ENCODE results near the gene PPP1R3C.

Gene PPP1R3C

DNA sequence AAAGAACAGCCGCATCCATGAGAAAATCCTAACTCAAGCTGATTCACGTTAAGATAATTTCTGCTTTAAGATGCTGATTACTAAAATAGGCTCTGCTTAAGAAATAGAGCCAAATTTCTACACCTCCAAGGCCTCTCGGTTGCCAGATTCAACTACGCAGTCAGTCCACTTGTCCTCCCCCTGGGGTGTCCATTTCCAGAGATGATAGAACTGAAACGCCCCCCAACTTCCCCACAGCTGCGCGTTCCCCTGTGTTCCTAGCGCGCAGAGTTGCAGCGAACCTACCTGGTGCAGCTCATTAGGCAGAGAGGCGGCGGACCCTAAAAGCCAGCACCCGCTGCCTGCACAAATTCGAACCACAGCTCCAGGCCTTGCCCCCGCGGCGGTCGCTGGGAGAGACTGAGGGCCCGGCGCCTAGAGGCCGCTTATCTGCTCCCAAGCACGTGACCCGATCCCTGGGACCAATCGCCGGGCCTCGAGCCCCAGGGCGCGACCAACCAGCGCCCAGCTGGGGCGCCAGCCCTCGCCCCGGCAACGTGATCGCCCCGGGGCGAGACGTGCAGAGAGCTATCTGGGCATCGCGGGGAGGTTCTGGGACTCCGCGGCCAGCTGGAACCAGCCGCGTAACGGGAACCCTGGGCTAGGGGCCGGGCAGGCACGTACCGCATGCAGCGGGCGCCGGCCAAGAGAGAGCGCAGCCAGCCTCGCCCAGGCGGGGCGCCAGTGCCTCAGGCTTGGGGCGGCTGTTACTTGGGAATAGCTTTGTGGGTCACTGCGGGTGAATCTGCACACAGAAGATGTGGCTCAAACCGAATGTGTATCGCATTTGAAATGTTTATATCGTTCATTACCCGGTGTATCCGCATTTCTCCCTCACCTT is at the start of gene PPP1R3C:
PPP1R3C (minus strand) TSS at position 401 of the 880 bp plus-strand sequence; CDS start at position 299, 102 bp downstream.
- DNase-seq: peak; percentile 63 to 76

DNA sequence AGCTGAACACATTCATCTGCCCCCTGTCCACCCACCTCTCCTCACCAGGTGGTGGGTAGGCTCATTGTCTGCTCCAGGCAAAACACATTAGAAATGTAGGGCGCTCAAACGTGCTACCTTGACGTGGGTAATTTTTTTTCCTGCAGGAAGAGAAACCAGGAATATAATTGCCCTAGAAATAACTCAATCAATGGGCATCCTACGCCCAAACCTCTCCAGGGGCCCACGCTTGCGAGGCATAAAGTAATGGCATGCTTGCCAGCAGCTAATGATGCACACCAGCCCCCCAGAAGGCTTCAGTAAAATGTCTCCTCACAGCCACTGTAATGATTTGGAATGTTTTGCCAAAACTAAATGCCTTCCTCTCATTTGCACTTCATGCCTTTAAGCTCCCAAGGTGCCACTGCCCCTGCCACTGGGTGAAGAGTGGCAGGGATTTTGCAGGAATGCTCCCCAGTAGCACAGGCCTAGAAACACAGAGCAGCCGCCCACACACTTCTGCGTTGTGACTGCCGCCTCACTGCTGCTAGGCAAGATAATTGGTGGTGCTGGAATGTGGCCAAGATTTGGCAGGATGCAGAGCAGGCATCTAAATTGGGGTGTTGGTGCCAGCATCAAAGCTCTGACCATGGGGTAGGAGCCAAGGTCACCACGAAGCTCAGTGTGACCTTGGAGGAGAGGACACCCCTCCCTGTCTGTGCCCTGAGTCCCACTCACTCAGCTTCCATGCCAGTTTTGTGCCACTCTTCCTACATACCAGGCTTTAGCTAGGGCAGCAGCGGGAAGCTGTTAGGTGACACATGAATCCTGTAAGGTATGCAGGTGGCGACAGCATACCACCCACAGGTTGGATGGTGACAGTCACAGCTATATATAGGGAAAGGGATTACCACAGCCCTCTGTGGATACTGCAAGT is 48.7 kb upstream of the PPP1R3C start:
- no peak for DNase-seq

DNA sequence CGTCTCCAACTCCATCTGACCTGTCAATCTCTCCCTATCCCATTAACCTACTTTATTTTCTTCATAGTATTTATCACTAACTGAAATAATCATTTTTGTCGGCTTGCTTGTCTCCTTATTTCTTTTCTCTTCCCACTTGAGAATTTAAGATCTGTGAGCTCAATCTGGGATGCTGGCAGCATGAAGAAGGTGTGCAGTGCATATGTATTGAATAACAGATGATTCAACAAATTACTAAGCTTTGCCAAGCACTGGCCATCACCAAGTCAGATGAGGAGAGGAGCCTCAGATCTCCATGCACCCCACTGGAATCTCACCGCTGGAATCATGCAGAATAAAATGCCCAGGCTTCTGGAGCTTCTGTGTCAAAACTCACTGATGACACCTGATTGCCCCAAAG is 47.6 kb upstream of the PPP1R3C start:
- DNase-seq: no peak

DNA sequence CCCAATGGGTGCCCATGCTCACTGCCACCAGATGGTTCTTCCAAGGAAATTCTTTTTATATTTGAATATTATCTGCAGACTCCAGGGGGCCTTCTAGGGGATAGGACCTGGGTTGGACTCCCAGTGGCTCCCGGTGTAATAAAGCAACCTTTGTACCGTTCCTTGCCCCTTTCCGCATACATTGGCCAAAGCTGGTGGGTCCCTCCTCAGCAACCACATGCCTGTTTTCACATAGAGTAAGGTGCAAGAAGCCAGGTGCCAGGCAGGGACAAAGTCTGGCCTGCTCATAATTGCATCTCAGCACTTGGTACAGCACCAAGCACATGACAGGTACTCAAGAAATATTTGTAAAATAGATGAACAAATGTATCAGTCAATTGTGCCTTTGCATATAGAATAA is 46.4 kb upstream of the PPP1R3C start:
- no peak for DNase-seq

DNA sequence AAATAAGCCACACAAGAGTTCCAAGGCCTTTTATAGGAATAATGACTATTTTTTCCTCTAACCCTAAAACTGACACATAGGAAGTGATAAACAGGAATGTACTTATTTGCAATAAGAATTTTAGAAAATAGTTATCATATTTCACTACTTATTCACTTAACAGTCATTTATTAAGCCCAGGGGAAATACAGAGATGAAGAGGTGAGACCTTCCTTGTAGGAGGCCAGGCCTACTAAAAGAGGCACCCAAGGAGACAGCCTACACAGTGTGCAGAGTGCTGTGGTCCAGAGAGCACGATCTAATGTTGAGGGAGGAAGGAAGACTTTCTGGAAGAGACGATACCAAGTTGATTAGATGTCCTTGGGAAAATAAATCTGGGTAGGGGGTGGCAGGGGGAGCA is 45.0 kb upstream of the PPP1R3C start:
- no peak for DNase-seq

DNA sequence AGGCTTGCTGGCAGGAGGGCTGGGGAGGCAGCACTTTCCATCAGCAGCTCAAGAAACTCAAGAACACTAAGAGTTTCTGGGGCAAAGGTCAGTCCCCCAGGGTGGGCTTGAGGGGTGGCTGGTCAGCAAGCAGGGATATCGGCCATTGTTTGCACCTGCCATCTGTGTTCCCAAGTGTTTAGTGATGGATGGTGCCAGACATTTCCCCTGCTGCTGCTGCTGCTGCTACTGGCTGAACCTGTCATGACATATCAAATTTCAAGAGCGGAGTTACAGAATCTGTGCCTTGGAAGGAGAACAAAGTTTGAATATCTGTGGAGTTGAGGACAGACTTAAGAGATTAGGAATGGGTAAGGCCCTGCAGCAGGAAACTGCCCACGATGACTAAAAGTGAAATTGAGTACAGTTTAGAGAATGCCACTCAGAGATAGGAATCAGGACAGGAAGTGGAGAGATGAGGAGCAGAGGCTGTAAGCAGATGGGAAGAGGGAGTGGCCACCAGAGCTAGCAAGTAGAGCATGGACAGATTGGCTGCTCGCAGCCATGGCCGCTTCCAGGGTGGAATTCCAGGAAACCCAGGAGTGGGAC is 39.2 kb upstream of the PPP1R3C start:
- DNase-seq: peak in 1 of 2 experiments; percentile 35

DNA sequence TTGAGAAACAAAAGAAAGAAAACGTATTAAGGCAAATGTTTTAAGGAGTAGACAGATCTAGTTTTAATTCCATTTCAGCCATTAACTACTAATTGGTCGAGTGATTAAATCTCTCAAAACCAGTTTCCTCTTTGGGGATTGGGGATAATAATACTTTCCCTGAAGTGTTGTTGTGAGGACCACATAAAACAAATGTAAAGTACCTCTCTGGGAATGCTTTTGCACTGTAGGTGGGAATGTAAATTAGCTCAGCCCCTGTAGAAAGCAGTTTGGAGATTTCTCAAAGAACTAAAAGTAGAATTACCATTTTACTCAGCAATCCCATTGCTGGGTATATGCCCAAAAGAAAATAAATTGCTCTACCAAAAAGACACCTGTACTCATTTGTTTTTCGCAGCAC is 36.0 kb upstream of the PPP1R3C start:
- DNase-seq: no peak

DNA sequence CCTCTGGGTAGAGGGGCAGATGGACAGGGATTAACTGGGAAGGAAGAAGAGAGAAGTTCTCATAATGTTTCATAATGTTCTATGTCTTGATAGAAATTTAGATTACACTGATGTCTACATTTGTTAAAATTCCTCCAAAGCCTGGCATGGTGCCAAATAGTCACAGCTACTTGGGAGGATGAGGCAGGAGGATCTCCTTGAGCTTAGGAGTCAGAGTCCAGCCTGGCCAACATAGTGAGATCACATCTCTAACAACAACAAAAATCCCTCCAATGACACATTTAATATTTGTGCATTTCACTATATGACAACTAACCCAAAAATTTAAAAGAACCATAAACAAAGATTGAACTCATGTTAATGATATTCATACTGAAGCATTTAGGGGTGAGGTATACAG is 33.0 kb upstream of the PPP1R3C start:
- DNase-seq: no peak

DNA sequence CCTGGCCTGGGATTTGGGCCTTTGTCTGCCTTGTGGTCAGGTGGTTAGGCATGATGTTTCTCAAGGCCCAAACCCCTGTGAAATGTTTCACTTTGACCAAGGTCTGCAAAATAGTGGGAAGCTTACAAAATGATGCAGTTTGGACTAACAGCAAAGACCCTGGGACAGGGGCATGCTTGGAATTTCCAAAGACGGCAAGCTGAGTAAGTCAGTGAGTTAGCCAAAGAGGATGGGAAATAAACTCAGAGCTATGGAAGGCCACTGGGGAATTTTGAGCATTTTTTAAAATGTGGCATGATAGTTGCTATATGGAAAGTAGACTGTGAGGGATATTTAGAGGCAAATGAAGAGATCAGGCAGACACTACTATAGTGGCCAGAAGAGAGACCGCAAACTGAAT is 31.6 kb upstream of the PPP1R3C start:
- DNase-seq: no peak

DNA sequence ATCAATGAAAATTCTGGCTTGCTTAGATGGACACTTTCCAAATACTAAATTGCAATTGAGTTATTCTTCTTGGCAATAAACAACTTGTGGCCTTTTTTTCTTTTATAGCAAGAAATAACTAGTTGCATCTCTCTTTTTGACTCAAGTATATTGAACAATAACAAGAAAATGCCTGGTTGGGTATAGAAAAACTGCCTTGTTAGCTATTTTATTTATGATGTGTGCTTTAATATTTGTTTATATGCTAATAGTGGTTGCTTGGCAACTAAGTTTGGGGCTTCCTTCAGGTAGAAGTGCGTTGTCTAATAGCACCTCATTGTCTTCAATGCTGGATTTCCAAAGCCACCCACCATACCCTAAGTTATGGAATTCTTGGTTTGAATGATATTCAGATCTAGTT is 30.1 kb upstream of the PPP1R3C start:
- no peak for DNase-seq

DNA sequence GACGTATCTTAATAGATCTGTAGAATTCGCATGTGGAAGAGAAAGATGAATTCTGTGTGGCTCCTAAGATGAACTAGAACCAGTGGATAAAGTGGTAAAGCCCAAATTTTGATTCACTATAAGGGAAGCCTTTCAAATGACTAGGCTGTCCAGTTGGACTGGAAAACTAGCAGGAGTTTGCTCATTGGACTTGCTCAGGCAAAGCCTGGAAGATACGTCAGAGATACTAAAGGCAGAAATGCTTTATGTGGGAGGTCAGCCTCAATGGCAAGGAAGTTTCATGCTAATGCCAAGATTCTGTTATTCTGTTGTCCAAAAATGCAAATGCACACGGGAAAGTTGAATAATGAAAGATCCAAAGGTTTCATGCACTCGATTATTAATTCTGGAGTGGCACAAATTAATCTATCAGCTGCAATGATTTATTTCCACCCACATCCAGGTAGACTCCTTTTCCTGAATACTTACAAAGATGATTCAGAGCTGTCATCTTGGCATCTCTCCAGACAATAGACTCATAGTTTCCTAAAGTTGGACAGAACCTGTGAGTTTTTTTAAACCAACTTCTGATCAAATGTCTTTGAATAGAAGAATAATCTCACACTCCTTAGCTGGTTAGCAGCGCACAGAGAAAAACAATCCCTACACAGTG is 20.5 kb upstream of the PPP1R3C start:
- DNase-seq: peak in 1 of 2 experiments; percentile 1

DNA sequence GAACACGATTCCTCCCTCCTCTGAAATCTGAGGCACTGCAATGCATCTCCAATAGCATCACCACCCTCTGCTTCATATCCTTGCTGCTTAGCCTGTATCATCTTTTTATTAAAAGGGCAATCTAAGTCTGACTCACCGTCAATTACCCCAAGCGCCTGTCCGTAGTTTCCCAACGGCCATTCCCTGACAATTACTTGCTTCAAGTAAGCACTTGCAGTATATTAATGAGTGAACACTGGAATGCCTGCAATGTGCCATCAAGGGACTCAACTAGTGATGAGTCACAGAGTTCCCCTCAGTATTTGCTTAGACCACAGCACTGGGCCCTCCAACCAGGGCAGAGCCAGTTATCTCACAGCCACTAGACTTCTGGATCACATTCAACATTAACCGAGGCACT is 19.5 kb upstream of the PPP1R3C start:
- peak in 1 of 2 experiments; percentile 54 for DNase-seq

DNA sequence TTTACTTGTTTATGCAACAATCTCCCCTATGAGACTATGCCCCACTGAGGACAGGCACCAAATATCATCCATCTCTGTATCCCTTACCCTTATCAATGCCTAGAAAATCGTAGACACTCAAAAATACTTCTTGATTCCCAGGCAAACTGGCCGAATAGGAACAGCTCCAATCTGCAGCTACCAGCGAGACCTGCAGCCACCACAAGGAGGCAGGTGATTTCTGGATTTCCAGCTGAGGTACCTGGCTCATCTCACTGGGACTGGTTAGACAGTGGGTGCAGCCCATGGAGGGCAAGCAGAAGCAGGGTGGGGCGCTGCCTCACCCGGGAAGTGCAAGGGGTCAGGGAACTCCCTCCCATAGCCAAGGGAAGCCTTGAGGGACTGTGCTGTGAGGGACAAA is 10.8 kb upstream of the PPP1R3C start:
- no peak for DNase-seq

DNA sequence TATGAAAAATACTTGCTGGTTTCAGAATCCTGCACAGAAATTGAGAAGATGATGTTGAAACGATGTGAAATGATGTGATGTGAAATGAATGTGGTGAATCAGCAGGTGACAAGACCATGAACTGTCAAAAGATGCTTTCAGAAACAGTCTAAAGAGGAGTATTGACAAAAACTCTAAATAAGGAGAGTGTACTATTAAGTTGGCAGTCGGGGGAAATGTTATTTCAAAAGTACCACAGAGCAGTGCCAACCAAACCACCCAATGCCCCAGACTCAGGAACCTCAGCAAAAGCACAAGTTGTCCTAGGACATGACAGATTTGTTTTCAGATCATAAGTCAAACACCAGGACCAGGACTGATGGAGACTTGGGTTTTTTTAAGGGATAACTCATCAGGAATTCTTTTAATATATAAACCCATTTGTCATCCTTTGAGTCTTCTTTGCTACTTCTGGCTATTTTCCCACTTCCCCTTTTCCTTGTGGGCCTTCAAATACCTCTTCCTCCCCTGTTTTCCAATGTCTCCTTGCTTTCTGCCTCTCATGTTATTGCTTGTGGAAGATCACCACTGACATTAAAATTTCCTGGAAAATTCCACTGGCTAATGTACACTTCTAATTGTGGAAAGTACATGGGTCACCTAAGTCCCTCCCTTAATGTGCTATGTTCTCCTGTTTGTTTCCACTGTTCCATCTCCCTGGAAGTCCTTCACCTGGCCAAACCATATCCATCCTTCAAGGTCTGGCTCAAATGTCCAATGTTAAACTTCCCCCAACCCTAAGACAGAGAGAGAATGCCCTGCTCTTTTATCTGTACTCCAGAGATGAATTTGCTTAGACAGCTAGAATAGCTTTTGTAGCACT is 10.2 kb upstream of the PPP1R3C start:
- no peak for DNase-seq

DNA sequence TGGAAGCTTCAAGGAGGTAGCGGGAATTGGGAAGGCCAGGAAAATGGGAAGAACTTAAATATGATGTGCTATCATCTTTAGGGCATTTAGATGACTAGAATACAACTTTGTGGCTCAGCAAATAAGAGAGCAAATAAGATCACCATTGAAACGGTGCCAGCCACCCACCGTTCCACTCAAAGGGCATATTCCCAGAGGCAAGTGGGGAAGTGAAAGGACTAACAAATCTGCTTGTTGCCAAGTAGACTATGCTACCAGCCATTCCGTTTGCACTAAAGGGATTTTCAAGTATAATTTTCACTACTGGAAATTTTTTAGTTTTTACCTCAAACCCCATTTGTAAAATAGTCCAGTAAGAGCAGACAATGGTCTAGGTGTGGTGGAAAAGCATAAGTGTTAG is 4.0 kb upstream of the PPP1R3C start:
- DNase-seq: no peak

DNA sequence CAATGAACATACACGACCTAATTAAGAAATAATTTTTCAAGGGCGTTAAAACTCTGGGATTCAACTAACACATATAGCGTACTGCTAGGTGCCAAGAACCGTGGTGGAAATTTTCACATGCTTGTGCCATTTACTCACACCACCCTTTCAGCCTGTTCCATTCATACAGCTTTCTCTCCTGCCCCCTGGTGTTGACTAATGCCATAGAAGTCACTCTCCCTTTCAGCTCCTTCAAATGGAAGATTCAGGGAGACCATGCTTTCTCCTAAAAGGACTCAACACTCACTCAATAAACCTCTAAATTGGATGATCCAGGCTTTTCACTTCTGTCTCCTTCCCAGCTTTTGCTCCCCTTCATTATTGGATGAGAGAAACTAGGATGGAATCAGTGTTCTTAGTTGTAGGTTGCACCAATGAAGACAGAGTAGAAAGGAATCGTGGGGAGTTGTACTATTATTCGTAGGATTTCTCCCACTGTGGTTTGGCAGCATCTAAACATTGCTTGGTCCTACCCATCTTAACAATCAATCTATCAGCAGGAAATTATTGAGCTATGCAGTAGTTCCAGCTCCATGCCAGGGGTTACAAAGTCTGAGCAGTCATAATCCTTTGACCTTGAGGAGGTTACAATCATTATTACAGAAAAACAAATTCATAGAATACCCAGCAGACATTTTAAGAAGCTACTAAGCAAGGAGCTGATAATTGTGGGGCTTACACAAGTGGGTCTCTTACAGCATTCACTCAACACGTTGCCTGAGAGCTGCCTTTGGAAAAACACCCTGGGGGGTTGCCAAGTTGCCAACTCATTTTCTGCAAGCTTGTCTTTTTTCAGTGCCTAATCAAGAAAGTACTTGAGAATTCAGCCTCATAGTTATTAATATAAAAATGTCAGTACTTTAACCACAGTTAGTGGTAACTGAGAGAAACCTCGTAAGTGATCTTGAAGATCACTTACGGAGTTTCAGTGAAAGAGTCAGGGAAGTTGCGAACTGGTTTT is 2.8 kb upstream of the PPP1R3C start:
- DNase-seq: peak in 1 of 2 experiments; percentile 59

DNA sequence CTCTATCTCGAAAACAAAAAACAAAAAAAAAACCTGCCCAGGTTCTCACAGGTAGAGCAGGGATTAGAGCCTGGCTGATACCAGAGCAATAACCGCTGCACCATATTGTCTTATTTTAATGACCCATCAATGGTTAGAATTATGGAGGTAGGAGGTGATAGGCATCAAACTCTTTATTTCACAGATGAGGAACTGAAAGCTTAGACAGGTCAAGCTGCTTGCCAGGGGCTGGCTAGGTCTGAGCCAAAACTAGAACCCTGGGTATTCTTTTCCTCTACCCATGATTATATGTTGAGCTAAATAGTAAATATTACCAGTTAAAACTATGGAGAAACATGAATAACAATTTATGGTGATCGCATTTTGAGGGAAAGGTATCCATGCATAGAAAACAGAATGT is 2.0 kb upstream of the PPP1R3C start:
- no peak for DNase-seq

DNA sequence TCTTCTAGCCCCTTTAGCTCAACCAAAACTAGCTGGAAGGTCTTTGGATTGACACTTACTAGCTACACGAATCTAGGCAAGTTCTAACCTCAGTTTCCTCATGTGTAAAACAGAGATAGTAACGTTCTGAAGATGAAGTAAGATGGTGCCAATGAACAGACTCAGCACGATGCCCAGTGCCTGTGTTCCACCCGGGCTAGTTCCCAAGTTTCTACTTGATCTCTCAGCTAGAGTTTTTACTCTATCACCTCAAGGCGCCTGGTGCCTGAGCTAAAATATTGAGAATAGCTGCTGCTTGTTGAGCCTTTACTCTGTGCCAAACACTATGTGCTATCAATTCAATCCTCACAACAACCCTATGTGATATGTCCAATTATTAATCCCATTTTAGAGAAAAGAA is 1.4 kb upstream of the PPP1R3C start:
- DNase-seq: no peak

DNA sequence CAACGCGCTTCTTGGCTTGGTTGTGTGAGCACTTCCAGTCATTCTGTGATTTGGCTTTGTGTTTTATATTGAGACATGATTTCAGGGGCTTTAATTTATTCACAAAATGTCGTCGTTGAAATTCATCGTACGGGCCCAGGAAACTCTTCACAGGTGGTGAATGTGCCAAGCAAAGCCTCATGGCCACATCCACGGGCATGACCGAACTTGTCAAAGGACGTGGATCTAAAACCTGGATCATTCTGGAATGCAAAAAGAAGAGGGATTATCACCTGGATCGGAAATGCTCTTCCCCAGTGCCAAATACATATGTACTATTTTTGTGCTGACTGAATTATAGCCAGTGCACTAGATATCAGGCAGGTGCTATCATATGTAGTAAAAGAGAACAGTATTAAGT is 2.2 kb downstream of the PPP1R3C start:
- DNase-seq: no peak

DNA sequence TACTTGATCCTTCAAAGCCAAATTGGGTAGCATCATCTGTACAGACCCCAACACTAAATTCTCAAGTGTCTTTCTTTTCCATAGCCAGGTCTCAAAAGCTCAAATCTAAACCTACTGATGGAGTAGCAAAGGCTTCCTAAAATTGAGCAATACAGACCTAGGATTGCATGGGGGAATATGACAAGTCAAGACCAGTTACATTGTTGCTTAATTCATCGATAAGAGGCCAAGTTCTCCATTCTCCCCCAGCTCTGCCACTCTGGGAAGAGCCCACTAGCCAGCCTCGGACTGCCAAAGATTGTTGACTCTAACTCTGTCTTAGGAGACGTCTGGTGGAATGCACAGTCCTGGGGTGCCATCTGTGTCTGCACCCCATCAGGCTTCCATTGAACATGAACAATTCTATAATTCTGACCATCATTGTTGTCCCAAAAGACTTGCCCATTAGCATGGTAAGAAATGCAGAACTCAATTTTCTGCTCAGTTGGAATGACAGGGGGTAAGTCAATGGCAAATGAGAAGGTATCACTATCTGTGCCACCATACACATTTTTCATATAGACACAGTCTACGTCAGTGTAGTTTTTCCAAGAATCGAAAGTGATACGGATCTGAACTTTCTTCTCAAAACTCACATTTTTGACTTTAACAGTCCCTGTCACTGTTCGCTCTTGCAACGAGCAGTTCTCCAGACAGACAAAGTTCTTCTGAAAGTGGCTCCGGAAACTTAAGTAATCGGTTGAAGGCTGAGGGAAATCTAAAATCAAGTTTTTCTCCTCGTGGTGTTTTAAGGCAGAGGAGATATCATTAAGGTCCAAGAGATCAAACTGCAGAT is 2.9 kb downstream of the PPP1R3C start:
- DNase-seq: no peak

All from SW 1271 (cell line).